Measurements from ENCODE around the gene PLXNC1.

DNA sequence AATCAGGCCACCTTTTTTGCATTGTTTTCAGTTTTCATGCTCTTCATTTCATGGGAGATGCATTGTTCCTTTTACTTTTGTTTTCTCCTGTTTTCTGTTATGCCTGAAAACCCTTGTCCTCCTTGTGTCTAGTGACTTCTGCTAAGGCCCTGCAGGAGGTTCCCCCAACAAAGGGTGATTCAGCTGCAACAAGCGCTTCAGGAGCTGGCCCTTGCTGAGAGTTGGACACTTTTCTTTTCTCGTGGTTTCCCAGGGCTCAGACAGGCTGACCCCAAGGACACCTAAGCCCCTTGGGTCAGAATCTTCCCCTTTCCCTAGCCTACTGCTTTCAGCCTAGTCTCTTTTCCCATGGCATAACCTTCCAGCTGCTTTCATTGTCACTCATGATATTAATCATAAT, 98.9 kb downstream of the PLXNC1 start:
- TF ChIP-seq FOXA1 (IDR thresholded peaks at IDR 0.05) (no peak), NFRKB (IDR thresholded peaks at IDR 0.05) (no peak), ELF4 (IDR thresholded peaks at IDR 0.05) (no peak), BHLHE40 (IDR thresholded peaks at IDR 0.05; ENCODE audit: borderline replicate concordance) (no peak), SP1 (IDR thresholded peaks at IDR 0.05) (no peak), ARNT (IDR thresholded peaks at IDR 0.05) (no peak), CTBP1 (IDR thresholded peaks at IDR 0.05; ENCODE audit: borderline replicate concordance) (no peak), LEF1 (IDR thresholded peaks at IDR 0.05; ENCODE audit: borderline replicate concordance) (no peak), TARDBP (IDR thresholded peaks at IDR 0.05) (no peak), HDGF (IDR thresholded peaks at IDR 0.05; ENCODE audit: borderline replicate concordance) (no peak), FOXM1 (IDR thresholded peaks at IDR 0.05; ENCODE audit: borderline replicate concordance) (no peak), SUZ12 (IDR thresholded peaks at IDR 0.05) (no peak), FOXK2 (IDR thresholded peaks at IDR 0.05) (no peak)
